Activated CD4-positive, alpha-beta T cell treated with anti-CD3 and anti-CD28 coated beads, Interleukin-2, amount 50 U/mL, for 4 hours (primary cell): ENCODE results near the gene IL17RA.
"Not testable (repeated sequence)": the region's sequence is repeated elsewhere in the genome, so short reads cannot be mapped to it uniquely, and the experiment has no call there.

Experiments used
- DNase-seq, 2 experiments: peaks; one replicate each; pipeline ENCODE4 v3.0.0-alpha.2; 2020

IL17RA gene

GRCh38 chr22:17121233-17122195 is 36.7 kb downstream of the IL17RA start, which contains the start of gene TMEM121B:
TSS of gene TMEM121B (minus strand) at chr22:17121360. CDS start at chr22:17121127, 233 bp downstream.
- DNase-seq, result no peak

GRCh38 chr22:17130199-17130598 is 45.4 kb downstream of the IL17RA start:
- no peak for DNase-seq

- no peak for DNase-seq
Measured at GRCh38 chr22:17131686-17132085, 46.9 kb downstream of the IL17RA start.

GRCh38 chr22:17132112-17132511 is 47.3 kb downstream of the IL17RA start:
- no peak for DNase-seq

GRCh38 chr22:17133137-17133536 is 48.3 kb downstream of the IL17RA start:
- no peak for DNase-seq

- no peak for DNase-seq
Measured at GRCh38 chr22:17135153-17135760, 50.5 kb downstream of the IL17RA start.

- DNase-seq, result no peak
Measured at GRCh38 chr22:17137170-17137569, 52.4 kb downstream of the IL17RA start.

GRCh38 chr22:17137861-17138425 is 53.1 kb downstream of the IL17RA start:
- no peak for DNase-seq

GRCh38 chr22:17138513-17138912 is 53.7 kb downstream of the IL17RA start:
- no peak for DNase-seq

- DNase-seq, result no peak
Measured at GRCh38 chr22:17140022-17140421, 55.2 kb downstream of the IL17RA start.

- no peak for DNase-seq
Measured at GRCh38 chr22:17140826-17141766, 56.3 kb downstream of the IL17RA start.

- DNase-seq, result no peak
Measured at GRCh38 chr22:17143101-17143500, 58.3 kb downstream of the IL17RA start.

- DNase-seq, result no peak
Measured at GRCh38 chr22:17143826-17144225, 59.0 kb downstream of the IL17RA start.

GRCh38 chr22:17145021-17145680 is 60.4 kb downstream of the IL17RA start:
- no peak for DNase-seq

GRCh38 chr22:17147458-17147857 is 62.7 kb downstream of the IL17RA start:
- DNase-seq, result not testable (repeated sequence)

- no peak for DNase-seq
Measured at GRCh38 chr22:17149076-17149815, 64.4 kb downstream of the IL17RA start.

- DNase-seq, result no peak
Measured at GRCh38 chr22:17152340-17152739, 67.5 kb downstream of the IL17RA start.

- no peak for DNase-seq
Measured at GRCh38 chr22:17152971-17153370, 68.2 kb downstream of the IL17RA start.

GRCh38 chr22:17155941-17156340 is 71.1 kb downstream of the IL17RA start:
- no peak for DNase-seq

- DNase-seq, result no peak
Measured at GRCh38 chr22:17157714-17158113, 72.9 kb downstream of the IL17RA start.

GRCh38 chr22:17158176-17158567 is 73.4 kb downstream of the IL17RA start:
- no peak for DNase-seq
